ENCODE results near the gene IGFBP5. TPM values are rescaled to one million over a fixed set of nuclear protein-coding genes. Genes with fewer than 3 reads are reported as not detected.

IGFBP5 gene
- 3,867 and 4,154 TPM in 2 replicates for polyA plus RNA-seq (2011; rRNA removed)
- 2,998 and 3,399 TPM in 2 replicates for polyA minus RNA-seq (2011; rRNA and poly(A)+ RNA removed)

- POLR2A ChIA-PET, result interaction anchor here (0.6 to 3.4 kb wide), 43 partner anchors 10 to 1061 kb away, joined by 3 to 30 read pairs (median 5); no protein-coding TSS in a partner anchor
- TF ChIP-seq CTCF (IDR thresholded peaks at IDR 0.05; ENCODE audit: low read depth, low read length), result peak; percentile 50
- DNase-seq (ENCODE audit: low read depth, low spot score), result peak; percentile 92
- CTCF ChIA-PET, result interaction anchor here (0.6 to 4.2 kb wide), 25 partner anchors 8 to 1061 kb away, joined by 3 to 43 read pairs (median 4); no protein-coding TSS in a partner anchor
- Histone ChIP-seq H3K27me3 (ENCODE audit: control insufficient read depth, insufficient read depth, low read length) (no peaks in the 10 kb centered on the region), H3K9me3 (ENCODE audit: control insufficient read depth, insufficient read depth, low read length) (no peaks in the 10 kb centered on the region; the same call in 1 of the 2 replicates), H3K4me3 (ENCODE audit: low read depth, low read length) (peak within 1 kb of the TSS; percentile 93), H3K27ac (ENCODE audit: low read depth, low read length) (peak within 1 kb of the TSS; percentile 89)
These were observed at the start of gene IGFBP5 for GRCh38 chr2:216695401-216695821. Gene IGFBP5, minus strand, starts transcription at chr2:216695549. Its CDS starts 774 bp downstream, at chr2:216694775.

- DNase-seq (ENCODE audit: low read depth, low spot score), result no peak
- Histone ChIP-seq H3K27me3 (ENCODE audit: control insufficient read depth, insufficient read depth, low read length) (peaks cover 4% of the 10 kb centered on the region), H3K27ac (ENCODE audit: low read depth, low read length) (peak overlapping the region; percentile 52), H3K9me3 (ENCODE audit: control insufficient read depth, insufficient read depth, low read length) (no peaks in the 10 kb centered on the region), H3K4me3 (ENCODE audit: low read depth, low read length) (no peak overlapping the region)
- CTCF ChIA-PET, result interaction anchor here (1.5 kb wide), 1 partner anchor 14 kb away, joined by 3 read pairs; no protein-coding TSS in a partner anchor
- TF ChIP-seq CTCF (IDR thresholded peaks at IDR 0.05; ENCODE audit: low read depth, low read length), result no peak
- POLR2A ChIA-PET, result no interaction called here
These were observed 48.4 kb upstream of the IGFBP5 start for GRCh38 chr2:216743781-216744180.

GRCh38 chr2:216742411-216742810 is 47.1 kb upstream of the IGFBP5 start:
- CTCF ChIA-PET, result interaction anchor here (1.0 kb wide), 1 partner anchor 47 kb away, joined by 3 read pairs; the partner anchor contains the start of gene IGFBP5
- Histone ChIP-seq H3K27ac (ENCODE audit: low read depth, low read length) (no peak overlapping the region), H3K27me3 (ENCODE audit: control insufficient read depth, insufficient read depth, low read length) (peaks cover 2% of the 10 kb centered on the region), H3K4me3 (ENCODE audit: low read depth, low read length) (no peak overlapping the region), H3K9me3 (ENCODE audit: control insufficient read depth, insufficient read depth, low read length) (no peaks in the 10 kb centered on the region)
- POLR2A ChIA-PET, result interaction anchor here (1.0 kb wide), 1 partner anchor 31 kb away, joined by 3 read pairs; no protein-coding TSS in a partner anchor
- no peak for TF ChIP-seq CTCF (IDR thresholded peaks at IDR 0.05; ENCODE audit: low read depth, low read length)
- no peak for DNase-seq (ENCODE audit: low read depth, low spot score)

GRCh38 chr2:216741223-216741593 is 45.9 kb upstream of the IGFBP5 start:
- DNase-seq (ENCODE audit: low read depth, low spot score), result no peak
- ChIA-PET CTCF (interaction anchor here (0.7 to 1.0 kb wide), 2 partner anchors 46 to 335 kb away, joined by 3 to 4 read pairs; partner anchors contain the start of gene IGFBP5), POLR2A (interaction anchor here (0.5 to 1.4 kb wide), 6 partner anchors 28 to 335 kb away, joined by 3 to 7 read pairs (median 4); no protein-coding TSS in a partner anchor)
- Histone ChIP-seq H3K27me3 (ENCODE audit: control insufficient read depth, insufficient read depth, low read length) (no peaks in the 10 kb centered on the region), H3K4me3 (ENCODE audit: low read depth, low read length) (no peak overlapping the region), H3K27ac (ENCODE audit: low read depth, low read length) (peak overlapping the region; percentile 43), H3K9me3 (ENCODE audit: control insufficient read depth, insufficient read depth, low read length) (no peaks in the 10 kb centered on the region)
- no peak for TF ChIP-seq CTCF (IDR thresholded peaks at IDR 0.05; ENCODE audit: low read depth, low read length)

- DNase-seq (ENCODE audit: low read depth, low spot score), result peak; percentile 84
- Histone ChIP-seq H3K4me3 (ENCODE audit: low read depth, low read length) (no peak overlapping the region), H3K27ac (ENCODE audit: low read depth, low read length) (peak overlapping the region; percentile 87), H3K27me3 (ENCODE audit: control insufficient read depth, insufficient read depth, low read length) (no peaks in the 10 kb centered on the region), H3K9me3 (ENCODE audit: control insufficient read depth, insufficient read depth, low read length) (no peaks in the 10 kb centered on the region)
- no peak for TF ChIP-seq CTCF (IDR thresholded peaks at IDR 0.05; ENCODE audit: low read depth, low read length)
- POLR2A ChIA-PET, result interaction anchor here (0.5 to 1.4 kb wide), 5 partner anchors 27 to 336 kb away, joined by 3 to 7 read pairs (median 4); no protein-coding TSS in a partner anchor
- CTCF ChIA-PET, result no interaction called here
These were observed 45.3 kb upstream of the IGFBP5 start for GRCh38 chr2:216740557-216741222.
